Lung (tissue), 16 donors: ENCODE data around the gene GNL2. TPM values are rescaled to one million over a fixed set of nuclear protein-coding genes. Genes with fewer than 3 reads are reported as not detected.

Experiments used
- ATAC-seq: fragments of 200-7000 bp; cut with Tn5 transposase; one replicate; pipeline ENCODE4 v1.9.1; 2020; ENCODE audit warnings: moderate number of reproducible peaks; ENCODE audit not compliant: insufficient read depth, low FRiP score
- DNase-seq, 3 donors: peaks; one replicate each; pipeline ENCODE4 v3.0.0-alpha.2; 2013 to 2017
- H3K27ac ChIP-seq, 2 donors: one replicate each; pipeline ENCODE4 v1.5.1; 2013; ENCODE audit warnings: mild to moderate bottlenecking in 2 of 2, moderate library complexity in 2 of 2, control low read depth in 1 of 2, inconsistent platforms in 1 of 2, low read depth in 1 of 2, low read length in 1 of 2
- H3K27me3 ChIP-seq, 3 donors: one replicate each; pipeline ENCODE4 v1.5.1; 2013; ENCODE audit warnings: low read length in 2 of 3; ENCODE audit not compliant: control insufficient read depth in 3 of 3, insufficient read depth in 3 of 3
- H3K36me3 ChIP-seq, 4 donors: one replicate each; pipeline ENCODE4 v1.5.1; 2013; ENCODE audit warnings: low read length in 4 of 4, mild to moderate bottlenecking in 1 of 4, moderate library complexity in 1 of 4; ENCODE audit not compliant: control insufficient read depth in 4 of 4, insufficient read depth in 4 of 4
- H3K4me1 ChIP-seq, 5 donors: one replicate each; pipeline ENCODE4 v1.5.1; 2013; ENCODE audit warnings: low read length in 5 of 5, mild to moderate bottlenecking in 2 of 5, moderate library complexity in 1 of 5; ENCODE audit not compliant: control insufficient read depth in 5 of 5, insufficient read depth in 5 of 5
- H3K4me3 ChIP-seq: one replicate; pipeline ENCODE4 v1.5.1; 2013; ENCODE audit warnings: mild to moderate bottlenecking, control low read depth, moderate library complexity
- H3K9ac ChIP-seq, 2 donors: one replicate each; pipeline ENCODE4 v1.5.1; 2013; ENCODE audit warnings: low read length in 2 of 2, control low read depth in 1 of 2; ENCODE audit not compliant: insufficient read depth in 1 of 2
- H3K9me3 ChIP-seq, 4 donors: one replicate each; pipeline ENCODE4 v1.5.1; 2013; ENCODE audit warnings: low read length in 3 of 4, mild to moderate bottlenecking in 1 of 4, moderate library complexity in 1 of 4; ENCODE audit not compliant: control insufficient read depth in 4 of 4, insufficient read depth in 3 of 4
- WGBS, 2 donors: extraction: QIAGEN DNeasy Blood & Tissue Kit; methylation state at CpG; one replicate each; pipeline ENCODE4 v1.1.7; 2013; 5-methylcytosine and 5-hydroxymethylcytosine counted together
- long read RNA-seq, 5 donors: transcript quantifications; one replicate each; lab custom pipeline, GENCODE V29; 2026
- polyA plus RNA-seq, 2 donors: library from polyadenylated mRNA; stranded (reverse); fragments of 200-250 nt; gene quantifications; one replicate each; pipeline ENCODE4 v1.2.1, GENCODE V29; 2013
- total RNA-seq, 2 donors: library from RNA; depleted of rRNA in 1 of 2; stranded (reverse); fragments of >200 nt in 1 of 2; gene quantifications; one replicate each; pipeline ENCODE4 v1.2.1, GENCODE V29; 2014 to 2021
- TF ChIP-seq, protein P1 (sequence below): IDR thresholded peaks from 2 replicates; pipeline ENCODE4 v1.5.1; 2012; ENCODE audit warnings: mild to moderate bottlenecking; ENCODE audit errors: control extremely low read depth, extremely low read depth
- donor health status: control.
- donor health status: control.
- donor health status: Bipolar disorder and iron deficiency.
- donor health status: healthy.
- donor health status: DM: yes; HTN: yes; CAD: no.

Gene GNL2
- total RNA-seq (10 to 100 TPM; 41.1 to 47.5 TPM), polyA plus RNA-seq (100 to 1,000 TPM in 1 of 2 donors, 10 to 100 TPM in 1; 39.3 to 148 TPM)
- long read RNA-seq, donor 1, transcript GNL2-202 (4 exons, 2,409 nt) = major isoform, 33 of 43 reads
- long read RNA-seq, donor 1, partial matches to known transcripts = 5 of 43 reads
- long read RNA-seq, donor 1, other reads (novel, unspliced or antisense) = 0 of 43 reads
- long read RNA-seq, donor 2, transcript GNL2-202 (4 exons, 2,409 nt) = major isoform, 11 of 18 reads
- long read RNA-seq, donor 2, partial matches to known transcripts = 7 of 18 reads
- long read RNA-seq, donor 2, other reads (novel, unspliced or antisense) = 0 of 18 reads
- long read RNA-seq, donor 3, transcript GNL2-202 (4 exons, 2,409 nt) = major isoform, 23 of 41 reads
- long read RNA-seq, donor 3, partial matches to known transcripts = 16 of 41 reads
- long read RNA-seq, donor 3, other reads (novel, unspliced or antisense) = 0 of 41 reads
- long read RNA-seq, donor 4, transcript GNL2-202 (4 exons, 2,409 nt) = major isoform, 12 of 32 reads
- long read RNA-seq, donor 4, partial matches to known transcripts = 14 of 32 reads
- long read RNA-seq, donor 4, other reads (novel, unspliced or antisense) = 0 of 32 reads
- long read RNA-seq, donor 5, transcript GNL2-202 (4 exons, 2,409 nt) = major isoform, 23 of 51 reads
- long read RNA-seq, donor 5, partial matches to known transcripts = 21 of 51 reads
- long read RNA-seq, donor 5, other reads (novel, unspliced or antisense) = 0 of 51 reads

DNA sequence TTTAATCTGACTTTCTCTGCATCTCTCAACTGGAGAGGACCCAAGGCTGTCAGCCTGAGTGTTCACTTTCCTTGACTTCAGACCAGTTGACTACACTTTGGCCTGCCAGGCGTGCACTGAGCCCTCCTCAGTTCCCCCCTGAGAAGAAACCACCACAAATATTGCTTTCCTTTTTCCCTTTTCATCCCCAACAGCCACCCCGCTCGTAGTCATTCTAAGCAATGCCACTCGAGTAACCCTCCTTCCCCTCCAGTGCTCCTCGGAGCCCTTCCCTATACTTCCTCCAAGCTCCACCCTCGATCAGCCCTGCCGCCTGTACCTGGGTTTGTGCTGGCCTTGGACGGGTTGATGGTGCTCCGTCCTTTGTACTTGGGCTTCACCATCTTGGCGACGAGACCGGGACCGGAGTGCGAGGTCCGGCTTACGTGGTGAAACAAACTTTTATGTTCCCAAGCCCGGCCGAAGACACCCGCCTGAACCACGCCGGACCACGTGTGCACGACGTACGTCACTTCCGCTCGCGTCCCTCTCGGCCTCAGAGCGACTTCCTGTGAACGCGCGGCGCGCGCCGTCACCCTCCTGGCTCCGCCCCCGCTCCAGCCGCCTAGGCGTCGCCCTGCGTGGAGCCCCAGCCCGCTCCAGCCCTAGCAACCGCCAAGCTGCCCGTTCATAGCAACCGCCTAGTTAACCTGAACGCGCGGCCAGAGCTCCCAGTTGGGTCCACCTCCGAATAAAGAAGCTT lies at the start of gene GNL2:
Gene GNL2, minus strand, starts transcription at position 498 of the 742 bp plus-strand sequence. Its CDS starts 115 bp downstream, at position 383.
- Histone ChIP-seq H3K4me3 (peak within 1 kb of the TSS; percentile 96), H3K27me3 (peaks cover 0 to under 1% (median 0%) of the 10 kb centered on the region in 3 donors), H3K4me1 (peaks cover 5 to 29% (median 14%) of the 10 kb centered on the region in 5 donors), H3K9ac (peak within 1 kb of the TSS; percentile 89 to 94), H3K9me3 (no peaks in the 10 kb centered on the region), H3K36me3 (peaks cover 9 to 26% (median 12%) of the 10 kb centered on the region in 4 donors), H3K27ac (peak within 1 kb of the TSS; percentile 51 to 96)
- peak; percentile 99 for ATAC-seq
- DNase-seq = peak; percentile 98 to 99 (median 98)
- 0 to 1% methylated on average over 51 of the region's 51 CpGs for WGBS, 2 donors
- TF ChIP-seq, protein P1, sequence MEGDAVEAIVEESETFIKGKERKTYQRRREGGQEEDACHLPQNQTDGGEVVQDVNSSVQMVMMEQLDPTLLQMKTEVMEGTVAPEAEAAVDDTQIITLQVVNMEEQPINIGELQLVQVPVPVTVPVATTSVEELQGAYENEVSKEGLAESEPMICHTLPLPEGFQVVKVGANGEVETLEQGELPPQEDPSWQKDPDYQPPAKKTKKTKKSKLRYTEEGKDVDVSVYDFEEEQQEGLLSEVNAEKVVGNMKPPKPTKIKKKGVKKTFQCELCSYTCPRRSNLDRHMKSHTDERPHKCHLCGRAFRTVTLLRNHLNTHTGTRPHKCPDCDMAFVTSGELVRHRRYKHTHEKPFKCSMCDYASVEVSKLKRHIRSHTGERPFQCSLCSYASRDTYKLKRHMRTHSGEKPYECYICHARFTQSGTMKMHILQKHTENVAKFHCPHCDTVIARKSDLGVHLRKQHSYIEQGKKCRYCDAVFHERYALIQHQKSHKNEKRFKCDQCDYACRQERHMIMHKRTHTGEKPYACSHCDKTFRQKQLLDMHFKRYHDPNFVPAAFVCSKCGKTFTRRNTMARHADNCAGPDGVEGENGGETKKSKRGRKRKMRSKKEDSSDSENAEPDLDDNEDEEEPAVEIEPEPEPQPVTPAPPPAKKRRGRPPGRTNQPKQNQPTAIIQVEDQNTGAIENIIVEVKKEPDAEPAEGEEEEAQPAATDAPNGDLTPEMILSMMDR = no peak

DNA sequence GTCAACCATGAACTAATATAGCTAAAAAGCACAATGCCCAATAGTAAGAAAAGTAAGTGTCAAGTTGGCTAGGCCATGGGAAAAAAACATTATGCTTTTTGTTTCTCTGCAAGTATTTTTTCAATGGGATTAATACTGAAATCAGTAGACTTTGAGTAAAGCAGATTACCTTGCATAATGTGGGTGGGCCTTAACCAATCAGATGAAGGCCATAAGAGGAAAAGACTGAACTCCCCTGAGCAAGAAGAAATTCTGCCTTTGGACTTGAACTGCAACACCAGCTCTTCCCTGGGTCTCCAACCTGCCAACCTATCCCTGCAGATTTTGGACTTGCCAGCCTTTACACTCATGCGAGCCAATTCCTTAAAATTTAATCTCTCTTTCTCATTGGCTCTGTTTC lies 45.3 kb upstream of the GNL2 start:
- no peak for ATAC-seq
- Histone ChIP-seq H3K27me3 (peaks cover 0 to 38% (median 11%) of the 10 kb centered on the region in 3 donors), H3K4me1 (peaks cover 0 to 4% (median 0%) of the 10 kb centered on the region in 5 donors), H3K9me3 (peaks cover 0 to 12% (median 2%) of the 10 kb centered on the region in 4 donors), H3K4me3 (no peak overlapping the region), H3K9ac (no peak overlapping the region), H3K27ac (no peak overlapping the region), H3K36me3 (no peaks in the 10 kb centered on the region)
- TF ChIP-seq, protein P1 = no peak
- DNase-seq = no peak
- 91 to 96% methylated on average over 1 of the region's 1 CpG for WGBS, 2 donors

DNA sequence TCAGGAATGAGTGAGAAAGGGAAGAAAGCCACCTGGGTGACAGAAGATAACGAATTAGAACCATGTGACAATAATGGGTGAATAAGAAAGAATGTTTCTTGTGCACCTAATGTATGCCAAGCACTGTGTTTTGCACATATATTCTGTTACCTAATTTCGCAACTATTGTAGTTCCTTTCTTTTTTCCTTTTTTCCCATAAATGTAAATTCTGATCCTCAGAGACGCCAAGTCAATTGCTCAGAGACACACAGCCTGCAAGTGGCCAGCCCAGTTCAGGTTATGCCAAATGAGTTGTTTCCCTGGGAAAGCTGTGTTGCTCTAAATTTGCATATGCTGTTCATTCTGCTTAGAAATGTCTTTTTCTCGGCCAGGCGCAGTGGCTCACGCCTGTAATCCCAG lies 40.7 kb upstream of the GNL2 start:
- Histone ChIP-seq H3K4me1 (peaks cover 0 to 22% (median 0%) of the 10 kb centered on the region in 5 donors), H3K9ac (no peak overlapping the region), H3K4me3 (no peak overlapping the region), H3K9me3 (peaks cover 0 to 5% (median 0%) of the 10 kb centered on the region in 4 donors), H3K27me3 (peaks cover 5 to 69% (median 45%) of the 10 kb centered on the region in 3 donors), H3K36me3 (no peaks in the 10 kb centered on the region), H3K27ac (no peak overlapping the region)
- DNase-seq (no peak), ATAC-seq (no peak)
- WGBS, 2 donors = 69 to 73% methylated on average over 6 of the region's 6 CpGs
- TF ChIP-seq, protein P1 = no peak
